GM19452 (cell line): Measurements from ENCODE around the gene TYK2.

Experiments used
- ATAC-seq: cut with Tn5 transposase; IDR thresholded peaks from one replicate; pipeline ENCODE4 v1.9.1; 2021; ENCODE audit not compliant: unreplicated experiment

Gene TYK2

GRCh38 chr19:10335352-10335985, 44.9 kb downstream of the TYK2 start:
- ATAC-seq, result no peak

- no peak for ATAC-seq
Observed at GRCh38 chr19:10334588-10335351, 45.6 kb downstream of the TYK2 start.

DNA sequence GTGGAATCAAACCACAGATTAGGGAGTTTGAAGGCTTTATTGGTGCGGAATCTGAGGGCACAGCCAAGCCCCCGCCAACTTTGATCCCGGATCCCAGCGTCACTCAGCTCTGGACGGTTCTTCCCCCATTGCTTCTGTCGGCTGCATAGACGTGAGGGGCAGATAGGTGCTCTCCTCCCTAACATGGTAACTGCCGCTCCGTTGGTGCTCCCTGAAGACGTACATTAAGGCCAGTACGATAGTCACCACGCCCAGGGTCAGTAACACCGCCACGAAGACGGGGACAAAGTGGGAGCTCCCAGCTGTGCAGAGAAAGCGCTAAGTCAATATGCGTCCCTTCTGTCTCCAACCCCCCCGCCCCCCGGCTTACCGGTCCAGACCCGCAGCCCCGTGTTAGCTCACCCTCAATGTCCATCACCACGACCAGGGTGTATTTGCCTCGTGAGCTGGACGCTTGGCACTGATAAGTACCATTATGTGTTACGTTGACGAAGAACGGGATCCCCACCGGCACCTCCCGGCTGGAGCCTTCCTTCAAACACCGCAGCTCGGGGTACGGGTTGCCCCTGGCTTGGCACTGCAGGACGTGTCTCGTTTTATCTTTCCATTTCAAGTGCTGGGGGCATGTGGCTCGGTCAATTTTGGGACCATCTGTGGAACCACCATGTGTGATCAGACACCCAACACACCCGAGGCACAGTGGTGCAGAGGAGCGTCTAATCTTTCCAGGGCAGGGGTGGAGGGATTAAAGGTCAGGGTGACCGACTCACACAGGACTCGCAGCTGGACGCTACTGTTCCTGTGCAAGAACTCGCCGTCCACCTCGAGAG, 46.4 kb downstream of the TYK2 start:
- ATAC-seq, result peak; percentile 6

GRCh38 chr19:10332965-10333757, 47.2 kb downstream of the TYK2 start, which contains the start of gene RAVER1:
Gene RAVER1 (minus strand): TSS chr19:10333529. CDS start chr19:10333507, 22 bp downstream.
- peak; percentile 87 for ATAC-seq

DNA sequence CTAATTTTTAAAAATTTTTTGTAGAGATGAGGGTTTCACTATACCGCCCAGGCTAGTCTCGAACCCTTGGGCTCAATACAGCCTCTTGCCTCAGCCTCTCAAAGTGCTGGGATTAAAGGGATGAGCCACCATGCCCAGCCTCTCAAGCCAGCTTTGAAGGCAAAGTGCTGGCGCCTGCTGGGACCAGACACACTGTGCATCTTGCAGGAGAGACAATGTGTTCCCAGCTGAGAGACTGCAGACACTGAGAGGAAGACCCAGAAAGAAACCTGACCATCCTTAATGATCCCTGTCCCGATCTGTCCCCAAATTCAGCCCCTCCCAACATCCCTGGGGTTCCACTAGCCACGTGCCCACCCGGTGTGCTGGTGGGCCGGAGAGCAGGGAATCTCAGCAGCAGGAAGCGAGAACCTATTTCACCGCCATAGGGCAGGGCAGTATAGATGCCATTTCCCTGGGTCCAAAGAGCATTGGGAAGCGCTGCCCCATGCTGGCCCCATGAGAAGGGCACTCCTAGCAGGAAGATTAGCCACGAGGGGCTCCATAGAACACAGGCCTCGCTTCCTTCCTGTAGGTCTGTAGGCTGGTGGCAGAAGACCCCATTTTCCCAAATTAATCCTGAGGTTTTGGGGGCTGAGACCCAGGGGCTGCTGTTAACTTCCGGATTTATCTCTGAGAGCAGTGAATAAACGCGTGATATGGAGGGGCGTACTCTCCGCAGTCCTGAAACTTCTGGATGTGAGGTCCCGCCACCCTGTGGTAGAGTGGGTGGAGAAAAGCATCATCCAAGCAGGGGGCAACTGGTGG, 48.0 kb downstream of the TYK2 start:
- ATAC-seq, result no peak

DNA sequence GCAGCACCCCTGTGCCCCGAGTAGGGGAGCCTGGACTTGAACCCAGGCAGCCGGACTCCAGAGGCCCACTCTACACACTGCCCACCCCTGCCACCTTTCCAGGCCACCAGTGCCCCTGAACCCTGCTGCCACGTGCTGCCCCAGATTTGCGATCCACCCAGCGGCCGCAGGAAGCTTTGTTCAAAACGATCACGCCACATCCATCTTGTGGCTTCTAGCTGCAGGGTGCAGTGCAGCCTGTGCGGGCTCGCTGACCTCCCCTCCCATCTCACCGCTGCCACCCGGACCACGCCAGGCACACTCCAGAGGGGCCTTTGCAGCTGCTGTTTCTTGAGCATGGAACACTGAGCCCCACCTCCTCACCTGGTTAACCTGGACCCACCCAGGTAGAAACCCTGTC, 50.8 kb downstream of the TYK2 start:
- ATAC-seq, result no peak

- ATAC-seq, result no peak
Observed at GRCh38 chr19:10328558-10329429, 51.6 kb downstream of the TYK2 start.

DNA sequence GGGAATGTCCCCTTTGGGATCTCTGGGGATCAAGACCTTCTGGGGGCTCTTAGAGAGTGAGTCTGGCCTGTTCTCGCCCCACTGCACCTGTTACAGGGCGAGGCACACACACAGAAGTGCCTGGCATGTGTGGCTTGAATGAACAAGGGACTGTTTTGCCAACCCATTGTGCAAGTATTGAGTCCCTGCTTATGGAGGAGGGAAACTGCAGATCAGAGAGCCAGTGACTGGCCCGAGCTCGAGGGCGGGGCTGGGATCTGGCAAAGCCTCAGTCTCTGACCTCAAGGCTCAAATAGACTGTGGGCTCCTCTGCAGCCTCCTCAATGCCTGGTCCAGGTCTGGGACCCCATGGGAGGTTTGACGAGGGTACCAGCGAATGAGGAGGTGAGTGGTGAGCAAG, 52.6 kb downstream of the TYK2 start:
- ATAC-seq, result no peak

DNA sequence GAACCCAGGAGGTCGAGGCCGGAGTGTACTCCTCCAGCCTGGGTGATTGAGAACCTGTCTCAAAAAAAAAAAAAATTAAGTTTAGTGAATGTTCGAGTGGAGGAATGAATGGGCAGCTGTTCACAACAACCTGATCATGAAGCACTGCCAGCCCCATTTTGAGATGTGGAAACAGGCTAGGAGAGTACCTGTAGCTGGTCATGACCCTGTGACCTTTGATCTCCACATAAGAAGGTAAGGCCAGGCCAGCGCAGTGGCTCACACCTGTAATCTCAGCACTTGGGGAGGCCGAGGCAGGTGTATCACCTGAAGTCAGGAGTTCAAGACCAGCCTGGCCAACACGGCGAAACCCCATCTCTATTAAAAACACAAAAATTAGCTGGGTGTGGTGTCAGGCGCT, 54.6 kb downstream of the TYK2 start:
- ATAC-seq, result no peak

DNA sequence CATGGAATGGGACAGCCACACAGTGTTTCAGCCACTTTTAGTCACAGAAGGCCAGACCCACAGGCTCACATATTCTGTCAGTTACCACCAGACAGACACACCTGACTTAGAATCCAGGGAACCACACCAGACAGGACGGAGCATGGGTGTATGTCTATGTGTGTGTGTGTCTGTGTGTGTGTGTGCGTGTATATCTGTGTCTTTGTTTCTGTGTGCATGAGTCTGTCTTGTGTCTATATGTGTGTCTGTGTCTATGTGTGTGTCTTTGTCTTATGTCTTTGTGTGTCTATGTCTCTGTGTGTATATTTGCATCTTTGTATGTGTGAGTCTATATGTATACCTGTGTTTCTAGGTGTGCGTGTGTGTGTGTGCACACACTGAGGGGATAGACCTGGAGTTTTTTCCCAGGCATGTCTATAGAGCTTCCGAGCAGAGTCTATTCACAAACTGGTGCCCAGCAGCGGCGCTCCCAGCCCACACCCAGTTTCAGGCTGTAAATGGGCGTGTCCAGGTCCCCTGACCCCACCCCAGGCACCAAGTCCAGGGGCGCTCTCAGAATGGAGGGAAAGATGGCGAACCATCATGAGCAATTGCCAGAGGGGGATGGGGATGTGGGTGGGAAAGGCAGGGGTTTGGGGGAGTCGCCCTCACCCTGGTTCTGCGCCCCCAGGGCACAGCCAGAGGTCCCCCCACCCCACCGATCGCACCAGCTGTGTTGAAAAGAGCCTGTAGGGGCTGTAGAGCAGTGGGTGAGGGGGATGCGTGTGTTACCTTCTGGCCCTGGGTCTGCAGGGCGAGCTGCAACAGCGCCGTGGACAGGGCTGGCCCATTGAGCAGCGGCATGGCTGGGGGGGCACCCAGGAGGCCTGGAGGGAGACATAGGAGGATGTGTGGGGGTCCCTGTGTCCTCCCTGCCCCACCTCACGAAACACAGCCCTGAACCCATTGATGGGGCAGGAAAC, 58.2 kb downstream of the TYK2 start:
- no peak for ATAC-seq

- no peak for ATAC-seq
Observed at GRCh38 chr19:10321417-10321797, 59.0 kb downstream of the TYK2 start.

DNA sequence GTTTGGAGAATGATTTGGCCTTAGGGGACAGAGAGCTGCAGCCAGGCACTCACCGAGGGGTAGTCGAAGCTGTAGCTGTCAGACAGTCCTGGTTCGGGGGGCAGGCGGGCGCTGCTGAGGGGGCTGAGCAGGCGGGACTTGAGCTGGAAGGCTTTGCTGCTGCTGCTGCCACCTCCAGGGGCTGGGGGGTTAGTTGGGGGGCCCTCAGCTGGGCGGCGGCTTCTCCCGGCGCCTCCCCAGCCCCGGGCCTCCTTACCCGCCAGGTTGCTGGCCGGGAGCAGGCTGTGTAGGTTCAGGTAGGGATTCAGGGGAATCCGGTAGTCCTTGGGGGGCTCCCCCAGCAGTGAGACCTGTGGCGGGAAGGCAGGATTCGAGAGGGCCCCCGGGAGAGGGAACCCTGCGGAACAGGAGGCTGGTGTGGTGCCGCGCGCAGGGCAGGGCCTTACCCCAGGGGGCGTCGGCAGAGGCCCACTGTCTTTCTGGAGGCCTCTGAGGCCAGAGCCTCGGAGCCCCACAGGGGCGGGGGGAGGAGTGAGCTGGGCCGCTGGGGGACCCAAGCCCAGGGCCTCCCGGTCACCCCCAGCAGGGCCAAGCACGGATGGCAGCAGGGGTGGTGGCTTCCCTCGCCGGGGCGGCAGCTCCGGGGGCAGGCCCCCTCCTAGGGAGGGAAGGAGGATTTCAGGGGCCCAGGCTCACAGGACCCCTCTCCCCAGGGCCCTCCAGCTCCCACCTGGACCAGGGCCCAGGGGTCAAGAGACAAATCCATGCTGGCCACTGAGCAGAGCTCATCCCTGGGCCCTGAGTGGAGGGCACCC, 59.6 kb downstream of the TYK2 start:
- ATAC-seq, result no peak

DNA sequence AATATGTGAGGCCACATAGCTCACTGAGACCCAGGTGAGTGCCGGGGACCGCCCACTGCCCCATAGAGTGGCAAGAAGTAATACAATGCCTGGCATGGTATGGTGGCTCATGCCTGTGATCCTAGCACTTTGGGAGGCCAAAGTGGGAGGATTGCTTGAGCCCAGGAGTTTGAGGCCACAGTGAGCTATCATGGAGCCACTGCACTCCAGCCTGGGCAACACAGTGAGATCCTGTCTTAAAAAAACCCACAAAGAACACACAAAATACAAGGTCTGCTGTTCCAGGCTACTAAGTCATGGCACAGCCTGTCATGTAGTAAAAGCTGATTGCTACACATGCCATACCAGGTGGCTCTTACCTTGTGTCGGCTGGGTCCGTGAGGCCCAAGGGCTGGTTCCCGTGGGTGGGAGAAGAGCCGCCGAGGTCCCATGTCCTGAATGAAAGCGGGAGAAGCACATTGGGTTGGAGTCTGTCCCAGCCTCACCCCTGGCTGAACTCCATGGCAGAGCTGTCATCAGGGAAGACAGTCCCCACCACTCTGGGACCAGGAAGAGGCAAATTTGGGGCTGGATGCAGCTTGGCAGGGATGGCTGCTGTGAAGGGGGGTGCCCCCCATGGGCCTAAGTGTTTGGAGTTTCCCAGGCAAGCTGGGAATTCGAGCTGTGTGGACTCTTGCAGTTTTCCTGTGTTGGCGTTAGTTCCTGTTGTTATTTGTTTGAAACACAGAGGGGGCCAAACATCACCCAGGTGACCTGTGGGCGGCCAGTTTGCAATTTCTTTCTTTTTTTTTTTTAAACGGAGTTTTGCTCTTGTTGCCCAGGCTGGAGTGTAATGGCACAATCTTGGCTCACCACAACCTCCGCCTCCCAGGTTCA, 61.3 kb downstream of the TYK2 start:
- ATAC-seq, result no peak

DNA sequence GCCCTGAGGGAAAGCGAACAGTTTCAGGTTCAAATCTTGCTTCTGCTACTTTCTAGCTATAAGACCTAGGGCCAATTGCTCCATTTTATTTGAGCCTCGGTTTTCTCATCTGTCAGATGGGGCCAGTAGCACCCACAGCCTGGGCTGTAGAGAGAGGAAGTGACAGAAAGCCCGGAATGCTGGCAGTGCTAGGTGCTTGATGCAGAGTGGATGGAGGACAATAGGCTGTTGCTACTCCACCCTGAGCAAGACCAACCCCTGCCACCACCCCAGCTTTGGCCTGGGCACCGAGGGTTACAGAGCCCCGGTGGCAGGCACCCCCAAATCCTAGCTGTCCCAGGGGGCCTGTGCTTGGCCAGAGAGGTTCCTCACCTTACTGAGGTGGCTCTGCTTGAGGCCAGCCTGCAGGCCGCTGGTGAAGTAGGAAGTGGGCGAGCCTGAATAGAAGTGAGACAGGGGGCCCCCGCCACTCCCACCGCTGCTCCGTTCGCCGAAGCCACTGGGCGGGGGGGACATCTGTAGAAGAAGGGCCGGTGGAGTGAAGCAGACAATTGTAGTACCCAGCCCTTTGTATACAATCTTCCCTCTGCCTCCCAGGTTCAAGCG, 62.4 kb downstream of the TYK2 start:
- ATAC-seq, result no peak

DNA sequence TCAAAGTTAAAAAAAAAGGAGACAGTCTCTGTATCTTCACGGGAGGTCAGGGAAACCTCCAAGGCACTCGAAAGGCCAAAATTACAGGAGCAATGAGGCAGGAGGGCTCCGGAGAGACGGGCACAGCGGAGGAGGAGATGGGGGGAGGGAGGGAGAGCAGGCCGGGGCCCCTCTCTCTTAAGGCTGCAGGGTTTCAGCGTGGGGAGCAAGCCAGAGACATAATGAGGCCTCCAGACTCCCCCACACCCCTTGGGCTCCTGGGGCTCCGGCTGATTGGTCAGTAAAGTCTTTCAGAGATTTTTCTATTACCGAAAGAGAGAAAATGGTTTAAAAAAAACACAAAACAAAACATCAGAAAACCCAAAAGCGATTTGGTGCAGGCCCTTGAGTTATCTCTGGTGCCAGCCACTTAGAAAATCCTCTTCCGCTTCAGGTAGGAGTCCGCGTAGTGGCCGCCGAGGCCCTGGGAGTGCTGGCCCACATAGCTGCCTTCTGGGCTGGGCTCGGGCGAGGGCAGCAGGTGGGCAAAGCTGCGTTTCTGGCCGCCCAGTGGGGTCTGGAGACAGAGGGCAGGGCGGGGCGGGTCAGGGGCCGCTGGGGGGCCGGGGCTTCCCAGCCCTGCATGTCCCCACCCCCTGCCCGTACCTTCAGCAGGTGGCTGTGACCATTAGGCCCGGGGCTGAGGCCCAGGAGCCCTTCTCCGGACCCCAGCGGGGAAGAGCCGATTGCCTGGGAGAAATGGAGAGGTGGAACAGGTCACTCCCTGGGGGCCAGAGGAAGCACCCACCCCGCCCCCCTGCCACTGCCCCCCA, 63.1 kb downstream of the TYK2 start:
- ATAC-seq, result no peak
